Ishikawa (cell line): ENCODE measurements around the gene TRABD2A.

Experiments
- CEBPB ChIP-seq: IDR thresholded peaks from 2 replicates; pipeline ENCODE4 v1.6.1; 2012
- CREB1 ChIP-seq: IDR thresholded peaks from 2 replicates; pipeline ENCODE4 v1.6.1; 2012; ENCODE audit warnings: low read depth
- EGR1 ChIP-seq: IDR thresholded peaks from 2 replicates; pipeline ENCODE4 v1.6.1; 2012
- EP300 ChIP-seq: IDR thresholded peaks from 2 replicates; pipeline ENCODE4 v1.6.1; 2012; ENCODE audit warnings: borderline replicate concordance
- FOXM1 ChIP-seq: IDR thresholded peaks from 2 replicates; pipeline ENCODE4 v1.6.1; 2012; ENCODE audit warnings: low read depth, borderline replicate concordance
- NFIC ChIP-seq: IDR thresholded peaks from 2 replicates; pipeline ENCODE4 v1.6.1; 2012
- RAD21 ChIP-seq: IDR thresholded peaks from 2 replicates; pipeline ENCODE4 v1.6.1; 2012; ENCODE audit warnings: low read depth
- REST ChIP-seq: IDR thresholded peaks from 2 replicates; pipeline ENCODE4 v1.6.1; 2012; ENCODE audit warnings: low read depth, mild to moderate bottlenecking
- TAF1 ChIP-seq: IDR thresholded peaks from 2 replicates; pipeline ENCODE4 v1.6.1; 2012; ENCODE audit warnings: low read depth, mild to moderate bottlenecking
- TCF12 ChIP-seq: IDR thresholded peaks from 2 replicates; pipeline ENCODE4 v1.6.1; 2012; ENCODE audit warnings: low read depth
- TEAD4 ChIP-seq: IDR thresholded peaks from 2 replicates; pipeline ENCODE4 v1.6.1; 2012
- USF1 ChIP-seq: IDR thresholded peaks from 2 replicates; pipeline ENCODE4 v1.6.1; 2012
- YY1 ChIP-seq: IDR thresholded peaks from 2 replicates; pipeline ENCODE4 v1.6.1; 2012; ENCODE audit warnings: low read depth
- ZBTB7A ChIP-seq: IDR thresholded peaks from 2 replicates; pipeline ENCODE4 v1.6.1; 2012; ENCODE audit warnings: low read depth
- TF ChIP-seq, protein P1 (sequence below): IDR thresholded peaks from 2 replicates; pipeline ENCODE4 v1.6.1; 2012

Gene TRABD2A

GRCh38 chr2:84906108-84906899 is 25.4 kb upstream of the TRABD2A start:
- TF ChIP-seq, protein P1, sequence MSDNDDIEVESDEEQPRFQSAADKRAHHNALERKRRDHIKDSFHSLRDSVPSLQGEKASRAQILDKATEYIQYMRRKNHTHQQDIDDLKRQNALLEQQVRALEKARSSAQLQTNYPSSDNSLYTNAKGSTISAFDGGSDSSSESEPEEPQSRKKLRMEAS, result 0 out of 2 replicates have a peak, but pooled peaks have one; percentile 1
- TF ChIP-seq ZBTB7A (peak; percentile 5; the same call in 1 of the 2 replicates), YY1 (no peak), EGR1 (no peak), FOXM1 (no peak), RAD21 (no peak)

DNA sequence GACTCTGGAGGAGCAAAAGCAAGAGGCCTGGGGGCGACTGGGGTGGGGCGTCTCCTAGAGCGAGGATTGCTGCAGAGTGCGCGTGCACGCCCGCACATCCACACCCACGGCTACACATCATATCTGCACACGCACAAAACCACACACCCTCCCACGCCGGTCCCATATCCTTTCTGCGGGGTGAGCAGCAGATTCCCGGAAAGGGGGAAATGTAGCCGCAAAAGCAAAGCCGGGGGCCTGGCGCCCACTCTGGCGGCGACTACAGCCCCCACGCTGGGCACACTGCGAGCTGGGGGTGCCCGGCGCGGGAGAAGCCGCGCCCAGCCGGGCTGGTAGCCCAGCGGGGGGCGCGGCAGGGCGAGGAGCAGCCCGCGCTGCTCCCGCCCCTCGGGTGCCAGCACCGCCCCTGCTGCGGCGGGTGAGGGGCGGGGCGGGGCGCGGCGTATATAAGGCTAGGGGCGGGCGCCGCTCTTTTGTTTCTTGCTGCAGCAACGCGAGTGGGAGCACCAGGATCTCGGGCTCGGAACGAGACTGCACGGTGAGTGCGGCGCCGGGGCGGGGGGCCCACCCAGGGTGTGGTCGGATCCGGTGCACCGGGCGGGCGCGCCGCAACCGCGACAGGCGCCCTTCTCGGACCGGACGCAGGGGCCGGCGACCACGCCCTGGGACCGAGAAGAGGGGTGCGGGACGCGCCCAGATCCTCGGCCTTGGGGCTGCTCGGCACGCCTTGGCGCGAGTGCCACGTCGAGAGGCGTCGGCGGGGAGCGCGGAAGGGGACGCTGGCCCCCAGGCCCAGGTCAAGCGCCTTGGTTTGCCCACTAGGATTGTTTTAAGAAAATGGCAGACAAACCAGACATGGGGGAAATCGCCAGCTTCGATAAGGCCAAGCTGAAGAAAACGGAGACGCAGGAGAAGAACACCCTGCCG is 24.6 kb upstream of the TRABD2A start, which contains the start of gene TMSB10:
TMSB10 (plus strand) TSS at position 476 of the 927 bp plus-strand sequence.
- TF ChIP-seq RAD21 (peak; percentile 1; the same call in 1 of the 2 replicates), TEAD4 (peak; percentile 9; the same call in 1 of the 2 replicates), ZBTB7A (peak; percentile 62), YY1 (peak; percentile 29; the same call in 1 of the 2 replicates), TCF12 (no peak; the same call in 1 of the 2 replicates), CEBPB (no peak), EGR1 (peak; percentile 36; the same call in 1 of the 2 replicates), USF1 (peak; percentile 10), REST (no peak), EP300 (no peak), TAF1 (peak; percentile 85), FOXM1 (no peak)
- TF ChIP-seq, protein P1, result peak; percentile 41; the same call in 1 of the 2 replicates

- TF ChIP-seq REST (no peak), CEBPB (no peak), YY1 (no peak), FOXM1 (no peak), USF1 (no peak), EP300 (no peak), EGR1 (no peak)
- TF ChIP-seq, protein P1, result no peak; the same call in 1 of the 2 replicates
Measured at GRCh38 chr2:84904717-84905174, 23.9 kb upstream of the TRABD2A start.

DNA sequence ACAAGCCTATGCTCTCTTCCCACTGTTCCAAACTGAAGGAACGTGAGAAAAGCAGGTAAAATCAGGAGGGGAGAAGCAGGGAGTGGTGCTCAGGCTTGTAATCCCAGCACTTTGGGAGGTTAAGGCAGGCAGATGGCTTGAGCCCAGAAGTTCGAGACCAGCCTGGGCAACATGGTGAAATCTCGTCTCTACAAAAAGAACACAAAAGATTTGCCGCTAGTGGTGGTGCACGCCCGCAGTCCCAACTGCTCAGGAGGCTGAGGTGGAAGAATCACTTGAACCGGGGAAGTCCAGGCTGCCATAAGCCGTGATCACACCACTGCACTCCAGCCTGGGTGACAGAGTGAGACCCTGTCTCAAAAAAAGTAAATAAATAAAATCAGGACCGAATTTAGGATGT is 23.3 kb upstream of the TRABD2A start:
- TF ChIP-seq FOXM1 (no peak), EP300 (no peak)

GRCh38 chr2:84902526-84902925 is 21.6 kb upstream of the TRABD2A start:
- TF ChIP-seq RAD21 (no peak), TCF12 (no peak), NFIC (no peak), YY1 (no peak), CREB1 (no peak), TEAD4 (no peak), ZBTB7A (no peak), FOXM1 (no peak), CEBPB (no peak), TAF1 (no peak), USF1 (no peak), EP300 (no peak), EGR1 (no peak)
- TF ChIP-seq, protein P1, result no peak
